HEK293 (cell line): ENCODE results near the gene DNAJC12.

Source experiments
- CTCF ChIA-PET: fragments of 350-600 bp; formaldehyde crosslinking; extraction: SDS; loops from one replicate; lab custom pipeline; 2021; ENCODE audit warnings: antibody characterized with exemption; lab: Yijun Ruan, JAX
- POLR2A ChIA-PET: fragments of 300-600 bp; formaldehyde crosslinking; extraction: SDS; loops from one replicate; lab custom pipeline; 2020; ENCODE audit warnings: antibody characterized with exemption, inconsistent platforms; lab: Yijun Ruan, JAX
- H3K27ac ChIP-seq: fragments of 200-500 bp; sonication (Bioruptor generic); 2 replicates; pipeline ENCODE4 v1.5.1; 2014; ENCODE audit warnings: low read depth, low read length, control low read depth, inconsistent platforms; ENCODE audit errors: extremely low read depth
- H3K36me3 ChIP-seq, 2 experiments: fragments of 200-500 bp in 1 of 2; sonication (Bioruptor generic) in 1 of 2; 1 replicate in 1 of 2; 2 replicates in 1 of 2; pipeline ENCODE4 v1.5.1; 2014 to 2017; ENCODE audit warnings: inconsistent platforms in 2 of 2, low read length in 2 of 2; ENCODE audit not compliant: control insufficient read depth in 2 of 2, insufficient read depth in 1 of 2
- H3K4me1 ChIP-seq: fragments of 200-500 bp; sonication (Bioruptor generic); 2 replicates; pipeline ENCODE4 v1.5.1; 2014; ENCODE audit warnings: mild to moderate bottlenecking, low read length, inconsistent platforms; ENCODE audit not compliant: control insufficient read depth, insufficient read depth
- H3K4me3 ChIP-seq: 2 replicates; pipeline ENCODE4 v1.5.1; 2011; ENCODE audit warnings: low read depth, mild to moderate bottlenecking, control low read depth, low read length, moderate library complexity
- H3K9me3 ChIP-seq: fragments of 200-500 bp; sonication (Bioruptor generic); 2 replicates; pipeline ENCODE4 v1.5.1; 2014; ENCODE audit warnings: low read depth, low read length, inconsistent platforms; ENCODE audit not compliant: control insufficient read depth, insufficient read depth
- GFI1B ChIP-seq: fragments of 450-650 bp; formaldehyde crosslinking; IDR thresholded peaks from 2 replicates; pipeline ENCODE4 v1.5.1; 2016; ENCODE audit warnings: missing biosample characterization, missing genetic modification characterization
- KLF16 ChIP-seq: fragments of 450-650 bp; formaldehyde crosslinking; IDR thresholded peaks from 2 replicates; pipeline ENCODE4 v1.5.1; 2017; ENCODE audit warnings: missing biosample characterization, missing genetic modification characterization
- SP2 ChIP-seq: fragments of 450-650 bp; formaldehyde crosslinking; IDR thresholded peaks from 2 replicates; pipeline ENCODE4 v1.5.1; 2016; ENCODE audit warnings: missing biosample characterization, missing genetic modification characterization
- TCF7L2 ChIP-seq: IDR thresholded peaks from 2 replicates; pipeline ENCODE4 v1.6.1; 2011; ENCODE audit warnings: low read depth, mild to moderate bottlenecking, inconsistent platforms, low read length, moderate library complexity, borderline replicate concordance
- ZBTB17 ChIP-seq: fragments of 450-650 bp; formaldehyde crosslinking; IDR thresholded peaks from 2 replicates; pipeline ENCODE4 v1.5.1; 2016; ENCODE audit warnings: missing biosample characterization, missing genetic modification characterization
- ZBTB20 ChIP-seq: fragments of 450-650 bp; formaldehyde crosslinking; IDR thresholded peaks from 2 replicates; pipeline ENCODE4 v1.5.1; 2016; ENCODE audit warnings: missing biosample characterization, missing genetic modification characterization
- ZFP37 ChIP-seq: fragments of 450-650 bp; formaldehyde crosslinking; IDR thresholded peaks from 2 replicates; pipeline ENCODE4 v1.5.1; 2016; ENCODE audit warnings: missing biosample characterization, missing genetic modification characterization
- ZNF114 ChIP-seq: fragments of 450-650 bp; formaldehyde crosslinking; IDR thresholded peaks from 2 replicates; pipeline ENCODE4 v1.5.0; 2017; ENCODE audit warnings: missing biosample characterization, missing genetic modification characterization
- ZNF132 ChIP-seq: fragments of 450-650 bp; formaldehyde crosslinking; IDR thresholded peaks from 2 replicates; pipeline ENCODE4 v1.5.1; 2017; ENCODE audit warnings: missing biosample characterization, missing genetic modification characterization, borderline replicate concordance
- ZNF2 ChIP-seq: fragments of 450-650 bp; formaldehyde crosslinking; IDR thresholded peaks from 2 replicates; pipeline ENCODE4 v1.5.1; 2016; ENCODE audit warnings: missing biosample characterization, missing genetic modification characterization
- ZNF239 ChIP-seq: fragments of 450-650 bp; formaldehyde crosslinking; IDR thresholded peaks from 2 replicates; pipeline ENCODE4 v1.5.1; 2016; ENCODE audit warnings: missing biosample characterization, missing genetic modification characterization
- ZNF311 ChIP-seq: fragments of 450-650 bp; formaldehyde crosslinking; IDR thresholded peaks from 2 replicates; pipeline ENCODE4 v1.5.1; 2017; ENCODE audit warnings: missing biosample characterization, missing genetic modification characterization, borderline replicate concordance
- ZNF324 ChIP-seq: fragments of 450-650 bp; formaldehyde crosslinking; IDR thresholded peaks from 2 replicates; pipeline ENCODE4 v1.5.1; 2016; ENCODE audit warnings: missing biosample characterization, missing genetic modification characterization
- ZNF544 ChIP-seq: fragments of 450-650 bp; formaldehyde crosslinking; IDR thresholded peaks from 2 replicates; pipeline ENCODE4 v1.5.0; 2017; ENCODE audit warnings: missing biosample characterization, missing genetic modification characterization
- ZNF548 ChIP-seq: fragments of 450-650 bp; formaldehyde crosslinking; IDR thresholded peaks from 2 replicates; pipeline ENCODE4 v1.5.1; 2016; ENCODE audit warnings: missing biosample characterization, missing genetic modification characterization
- ZNF747 ChIP-seq: fragments of 450-650 bp; formaldehyde crosslinking; IDR thresholded peaks from 2 replicates; pipeline ENCODE4 v1.5.1; 2016; ENCODE audit warnings: missing biosample characterization, missing genetic modification characterization
- ZNF76 ChIP-seq: fragments of 450-650 bp; formaldehyde crosslinking; IDR thresholded peaks from 2 replicates; pipeline ENCODE4; 2016; ENCODE audit warnings: low read depth, missing biosample characterization, missing genetic modification characterization, borderline replicate concordance
- ZNF792 ChIP-seq: fragments of 450-650 bp; formaldehyde crosslinking; IDR thresholded peaks from 2 replicates; pipeline ENCODE4 v1.5.1; 2016; ENCODE audit warnings: missing biosample characterization, missing genetic modification characterization
- ZSCAN23 ChIP-seq: fragments of 450-650 bp; formaldehyde crosslinking; IDR thresholded peaks from 2 replicates; pipeline ENCODE4 v1.5.1; 2016; ENCODE audit warnings: missing biosample characterization, missing genetic modification characterization
- TF ChIP-seq, protein P1 (sequence below): fragments of 450-650 bp; formaldehyde crosslinking; IDR thresholded peaks from 2 replicates; pipeline ENCODE4 v1.5.1; 2016; ENCODE audit warnings: missing biosample characterization, missing genetic modification characterization
- TF ChIP-seq, protein P2 (sequence below): fragments of 450-650 bp; formaldehyde crosslinking; IDR thresholded peaks from 2 replicates; pipeline ENCODE4 v1.5.1; 2016; ENCODE audit warnings: missing biosample characterization, missing genetic modification characterization

DNAJC12 gene

DNA sequence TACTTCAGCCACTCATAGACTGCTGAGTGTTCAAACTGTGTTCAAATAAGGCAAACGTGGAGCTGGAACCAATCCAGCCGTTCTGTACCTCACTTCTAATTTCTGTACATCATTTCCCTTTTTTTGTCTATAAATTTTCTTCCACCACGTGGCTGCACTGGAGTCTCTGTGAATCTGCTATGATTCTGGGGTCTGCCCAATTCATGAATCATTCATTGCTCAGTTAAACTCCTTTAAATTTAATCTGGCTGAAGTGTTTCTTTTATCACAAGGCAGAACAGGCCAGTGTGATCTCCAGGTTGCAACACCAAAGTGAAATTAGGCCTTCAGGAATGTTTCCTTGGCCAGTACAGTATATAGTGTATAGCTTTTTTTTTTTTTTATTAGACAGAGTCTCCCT lies 53.5 kb downstream of the DNAJC12 start:
- H3K4me1 ChIP-seq = no peaks in the 10 kb centered on the region

DNA sequence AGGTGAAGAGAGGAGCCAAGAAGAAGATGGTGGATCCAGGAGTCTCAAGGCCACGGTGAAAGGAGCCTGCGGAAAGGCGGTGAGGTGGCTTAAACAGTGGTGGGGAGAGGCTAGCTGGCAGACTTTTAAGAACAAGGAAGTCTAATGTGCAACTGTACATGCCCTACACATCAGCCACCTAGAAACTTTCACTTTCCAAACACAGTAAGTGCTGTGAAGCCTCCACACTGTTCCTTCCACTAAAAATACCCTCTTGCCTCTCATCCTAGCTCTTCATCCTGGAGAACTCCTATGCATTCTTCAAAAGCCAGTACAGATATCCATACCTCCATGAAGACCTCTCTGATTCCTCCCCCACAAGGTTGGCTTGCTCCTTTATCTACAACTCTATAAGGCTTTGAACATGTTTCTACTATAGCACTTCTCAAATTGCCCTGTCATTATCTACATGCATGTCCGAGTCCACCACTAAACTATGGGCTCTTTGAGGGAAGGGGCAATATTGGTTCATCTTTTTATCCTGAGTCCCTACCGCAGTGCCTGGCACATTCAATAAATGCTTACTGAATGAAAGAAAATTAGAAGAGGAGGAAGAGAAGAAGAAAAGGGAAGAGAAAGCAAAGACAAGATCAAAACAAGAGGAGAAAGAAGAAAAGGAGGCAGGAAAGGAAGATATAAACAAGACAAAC lies 54.2 kb downstream of the DNAJC12 start:
- H3K36me3 ChIP-seq = no peaks in the 10 kb centered on the region
- no peaks in the 10 kb centered on the region for H3K9me3 ChIP-seq
- TF ChIP-seq ZNF239 (tag by site-specific recombination) (no peak), ZBTB20 (tag by site-specific recombination) (no peak), ZNF76 (tag by site-specific recombination) (no peak)
- no peaks in the 10 kb centered on the region for H3K4me1 ChIP-seq
- POLR2A ChIA-PET = no interaction called here
- no peak overlapping the region for H3K27ac ChIP-seq
- CTCF ChIA-PET = interaction anchor here (0.6 to 1.2 kb wide), 2 partner anchors 9 to 117 kb away, joined by 3 to 5 read pairs; no protein-coding TSS in a partner anchor
- H3K4me3 ChIP-seq = no peak overlapping the region

More for the DNA sequence above, 53.5 kb downstream of the DNAJC12 start:
- H3K9me3 ChIP-seq = no peaks in the 10 kb centered on the region
- no peak overlapping the region for H3K4me3 ChIP-seq
- H3K27ac ChIP-seq = no peak overlapping the region
- H3K36me3 ChIP-seq = no peaks in the 10 kb centered on the region
- ChIA-PET CTCF (interaction anchor here (0.6 to 1.2 kb wide), 4 partner anchors 10 to 1308 kb away, joined by 3 to 5 read pairs (median 4); no protein-coding TSS in a partner anchor), POLR2A (interaction anchor here (0.5 kb wide), 1 partner anchor 101 kb away, joined by 3 read pairs; no protein-coding TSS in a partner anchor)
- TF ChIP-seq ZNF311 (no peak), ZNF324 (tag by site-specific recombination) (no peak)

DNA sequence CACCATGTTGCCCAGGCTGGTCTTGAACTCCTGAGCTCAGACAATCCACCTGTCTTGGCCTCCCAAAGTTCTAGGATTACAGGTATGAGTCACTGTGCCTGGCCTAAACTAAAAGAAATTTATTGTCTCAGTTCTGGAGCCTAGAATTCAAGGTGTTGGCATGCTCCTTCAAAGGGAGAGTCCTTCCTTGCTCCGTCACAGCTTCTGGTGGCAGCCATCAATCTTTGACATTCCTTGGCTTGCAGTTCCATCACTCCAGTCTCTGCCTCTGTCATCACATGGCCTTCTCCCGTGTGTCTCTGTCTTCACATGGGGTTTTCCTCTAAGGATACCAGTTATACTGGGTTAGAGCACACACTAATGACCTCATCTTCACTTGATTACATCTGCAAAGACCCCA lies 55.5 kb downstream of the DNAJC12 start:
- ChIA-PET POLR2A (no interaction called here), CTCF (interaction anchor here (0.6 to 8.4 kb wide), 2 partner anchors 53 to 87 kb away, joined by 3 to 114 read pairs; partner anchors contain the start of gene CTNNA3)

DNA sequence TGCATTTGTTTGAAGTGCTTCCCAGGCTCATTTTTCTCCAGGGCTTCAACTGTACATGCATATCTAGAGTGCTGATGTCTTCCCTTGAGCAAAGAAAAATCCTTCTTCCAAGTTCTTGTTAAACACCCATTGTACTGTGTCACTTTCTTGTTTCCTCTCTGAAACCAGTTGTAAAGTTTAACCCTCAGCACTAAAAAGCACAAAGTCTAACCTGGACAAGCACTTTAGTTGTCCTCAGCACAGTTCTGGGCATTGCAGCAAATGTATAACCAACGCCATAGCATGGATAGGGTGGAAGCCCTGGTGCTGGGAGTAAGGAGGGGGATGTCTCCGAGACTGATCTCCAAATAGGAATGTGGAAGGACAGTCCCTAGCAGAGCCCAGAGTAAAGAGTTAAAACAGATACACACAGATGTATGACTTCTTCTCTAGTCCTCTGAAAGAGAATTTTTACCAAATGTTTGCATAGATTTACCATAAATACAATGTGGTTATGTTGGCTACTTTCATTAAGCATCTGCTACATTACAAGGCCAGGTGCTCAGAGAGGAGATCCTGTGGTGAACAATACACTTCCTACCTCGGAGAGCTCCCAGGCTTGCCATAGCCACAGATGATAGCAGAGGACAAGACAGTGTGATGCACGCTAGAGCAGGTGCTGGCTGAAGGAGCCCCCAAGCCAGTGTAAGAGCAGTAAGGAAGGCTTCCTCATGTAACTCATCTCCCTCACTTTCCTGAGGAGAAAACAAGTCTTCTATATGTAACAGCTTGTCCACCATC lies 57.0 kb downstream of the DNAJC12 start:
- POLR2A ChIA-PET = no interaction called here
- TF ChIP-seq ZNF747 (tag by site-specific recombination) (no peak), ZFP37 (tag by site-specific recombination) (no peak), ZNF311 (no peak), ZNF544 (tag by site-specific recombination) (no peak)
- TF ChIP-seq, protein P1, sequence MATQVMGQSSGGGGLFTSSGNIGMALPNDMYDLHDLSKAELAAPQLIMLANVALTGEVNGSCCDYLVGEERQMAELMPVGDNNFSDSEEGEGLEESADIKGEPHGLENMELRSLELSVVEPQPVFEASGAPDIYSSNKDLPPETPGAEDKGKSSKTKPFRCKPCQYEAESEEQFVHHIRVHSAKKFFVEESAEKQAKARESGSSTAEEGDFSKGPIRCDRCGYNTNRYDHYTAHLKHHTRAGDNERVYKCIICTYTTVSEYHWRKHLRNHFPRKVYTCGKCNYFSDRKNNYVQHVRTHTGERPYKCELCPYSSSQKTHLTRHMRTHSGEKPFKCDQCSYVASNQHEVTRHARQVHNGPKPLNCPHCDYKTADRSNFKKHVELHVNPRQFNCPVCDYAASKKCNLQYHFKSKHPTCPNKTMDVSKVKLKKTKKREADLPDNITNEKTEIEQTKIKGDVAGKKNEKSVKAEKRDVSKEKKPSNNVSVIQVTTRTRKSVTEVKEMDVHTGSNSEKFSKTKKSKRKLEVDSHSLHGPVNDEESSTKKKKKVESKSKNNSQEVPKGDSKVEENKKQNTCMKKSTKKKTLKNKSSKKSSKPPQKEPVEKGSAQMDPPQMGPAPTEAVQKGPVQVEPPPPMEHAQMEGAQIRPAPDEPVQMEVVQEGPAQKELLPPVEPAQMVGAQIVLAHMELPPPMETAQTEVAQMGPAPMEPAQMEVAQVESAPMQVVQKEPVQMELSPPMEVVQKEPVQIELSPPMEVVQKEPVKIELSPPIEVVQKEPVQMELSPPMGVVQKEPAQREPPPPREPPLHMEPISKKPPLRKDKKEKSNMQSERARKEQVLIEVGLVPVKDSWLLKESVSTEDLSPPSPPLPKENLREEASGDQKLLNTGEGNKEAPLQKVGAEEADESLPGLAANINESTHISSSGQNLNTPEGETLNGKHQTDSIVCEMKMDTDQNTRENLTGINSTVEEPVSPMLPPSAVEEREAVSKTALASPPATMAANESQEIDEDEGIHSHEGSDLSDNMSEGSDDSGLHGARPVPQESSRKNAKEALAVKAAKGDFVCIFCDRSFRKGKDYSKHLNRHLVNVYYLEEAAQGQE (tag by site-specific recombination) = peak; percentile 85
- TF ChIP-seq, all 188 proteins: peak for 1
- Histone ChIP-seq H3K36me3 (no peaks in the 10 kb centered on the region), H3K4me1 (no peaks in the 10 kb centered on the region), H3K9me3 (no peaks in the 10 kb centered on the region), H3K4me3 (no peak overlapping the region), H3K27ac (no peak overlapping the region)
- CTCF ChIA-PET = interaction anchor here (0.6 to 8.4 kb wide), 15 partner anchors 7 to 1174 kb away, joined by 3 to 114 read pairs (median 6); partner anchors contain the start of gene CTNNA3

More for the DNA sequence above, 55.5 kb downstream of the DNAJC12 start:
- Histone ChIP-seq H3K27ac (no peak overlapping the region), H3K9me3 (no peaks in the 10 kb centered on the region), H3K36me3 (no peaks in the 10 kb centered on the region), H3K4me1 (no peaks in the 10 kb centered on the region), H3K4me3 (no peak overlapping the region)
- TF ChIP-seq GFI1B (no peak), ZNF2 (tag by site-specific recombination) (no peak), ZFP37 (tag by site-specific recombination) (no peak), ZBTB17 (tag by site-specific recombination) (no peak), ZNF548 (no peak), SP2 (tag by site-specific recombination) (no peak), ZNF747 (tag by site-specific recombination) (no peak), ZSCAN23 (tag by site-specific recombination) (no peak), TCF7L2 (no peak), ZNF792 (tag by site-specific recombination) (no peak), KLF16 (tag by site-specific recombination) (no peak), ZNF132 (tag by site-specific recombination) (no peak), ZNF114 (tag by site-specific recombination) (no peak)
- TF ChIP-seq, protein P2, sequence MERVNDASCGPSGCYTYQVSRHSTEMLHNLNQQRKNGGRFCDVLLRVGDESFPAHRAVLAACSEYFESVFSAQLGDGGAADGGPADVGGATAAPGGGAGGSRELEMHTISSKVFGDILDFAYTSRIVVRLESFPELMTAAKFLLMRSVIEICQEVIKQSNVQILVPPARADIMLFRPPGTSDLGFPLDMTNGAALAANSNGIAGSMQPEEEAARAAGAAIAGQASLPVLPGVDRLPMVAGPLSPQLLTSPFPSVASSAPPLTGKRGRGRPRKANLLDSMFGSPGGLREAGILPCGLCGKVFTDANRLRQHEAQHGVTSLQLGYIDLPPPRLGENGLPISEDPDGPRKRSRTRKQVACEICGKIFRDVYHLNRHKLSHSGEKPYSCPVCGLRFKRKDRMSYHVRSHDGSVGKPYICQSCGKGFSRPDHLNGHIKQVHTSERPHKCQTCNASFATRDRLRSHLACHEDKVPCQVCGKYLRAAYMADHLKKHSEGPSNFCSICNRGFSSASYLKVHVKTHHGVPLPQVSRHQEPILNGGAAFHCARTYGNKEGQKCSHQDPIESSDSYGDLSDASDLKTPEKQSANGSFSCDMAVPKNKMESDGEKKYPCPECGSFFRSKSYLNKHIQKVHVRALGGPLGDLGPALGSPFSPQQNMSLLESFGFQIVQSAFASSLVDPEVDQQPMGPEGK (tag by site-specific recombination) = no peak
